ENCODE data around the gene ACSL6.

ACSL6 gene

DNA sequence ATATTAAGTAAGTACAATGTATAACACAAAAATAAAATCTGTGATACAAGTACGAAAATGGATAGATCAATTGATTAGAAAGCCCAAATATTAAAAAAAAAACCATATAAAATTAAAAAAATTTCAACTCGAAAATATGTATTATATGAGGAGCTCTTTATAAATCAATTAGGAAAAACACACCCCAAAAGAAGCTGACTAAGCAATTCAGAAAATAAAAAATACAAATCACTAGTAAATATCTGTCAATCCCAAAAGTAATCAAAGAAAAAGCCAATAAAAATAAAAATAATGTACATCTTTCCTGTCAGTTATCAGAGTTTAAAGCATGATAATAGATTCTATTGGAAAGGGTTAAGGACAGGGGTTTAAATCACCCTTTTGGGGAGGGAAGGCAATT lies 10.2 kb upstream of the ACSL6 start:
- TF ChIP-seq, protein P1, sequence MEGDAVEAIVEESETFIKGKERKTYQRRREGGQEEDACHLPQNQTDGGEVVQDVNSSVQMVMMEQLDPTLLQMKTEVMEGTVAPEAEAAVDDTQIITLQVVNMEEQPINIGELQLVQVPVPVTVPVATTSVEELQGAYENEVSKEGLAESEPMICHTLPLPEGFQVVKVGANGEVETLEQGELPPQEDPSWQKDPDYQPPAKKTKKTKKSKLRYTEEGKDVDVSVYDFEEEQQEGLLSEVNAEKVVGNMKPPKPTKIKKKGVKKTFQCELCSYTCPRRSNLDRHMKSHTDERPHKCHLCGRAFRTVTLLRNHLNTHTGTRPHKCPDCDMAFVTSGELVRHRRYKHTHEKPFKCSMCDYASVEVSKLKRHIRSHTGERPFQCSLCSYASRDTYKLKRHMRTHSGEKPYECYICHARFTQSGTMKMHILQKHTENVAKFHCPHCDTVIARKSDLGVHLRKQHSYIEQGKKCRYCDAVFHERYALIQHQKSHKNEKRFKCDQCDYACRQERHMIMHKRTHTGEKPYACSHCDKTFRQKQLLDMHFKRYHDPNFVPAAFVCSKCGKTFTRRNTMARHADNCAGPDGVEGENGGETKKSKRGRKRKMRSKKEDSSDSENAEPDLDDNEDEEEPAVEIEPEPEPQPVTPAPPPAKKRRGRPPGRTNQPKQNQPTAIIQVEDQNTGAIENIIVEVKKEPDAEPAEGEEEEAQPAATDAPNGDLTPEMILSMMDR (conservative IDR thresholded peaks at IDR 0.05; ENCODE audit: low read depth, low read length) = no peak
- H3K4me3 ChIP-seq (ENCODE audit: low read length) = no peak overlapping the region
- no peak for DNase-seq (ENCODE audit: low read depth)

DNA sequence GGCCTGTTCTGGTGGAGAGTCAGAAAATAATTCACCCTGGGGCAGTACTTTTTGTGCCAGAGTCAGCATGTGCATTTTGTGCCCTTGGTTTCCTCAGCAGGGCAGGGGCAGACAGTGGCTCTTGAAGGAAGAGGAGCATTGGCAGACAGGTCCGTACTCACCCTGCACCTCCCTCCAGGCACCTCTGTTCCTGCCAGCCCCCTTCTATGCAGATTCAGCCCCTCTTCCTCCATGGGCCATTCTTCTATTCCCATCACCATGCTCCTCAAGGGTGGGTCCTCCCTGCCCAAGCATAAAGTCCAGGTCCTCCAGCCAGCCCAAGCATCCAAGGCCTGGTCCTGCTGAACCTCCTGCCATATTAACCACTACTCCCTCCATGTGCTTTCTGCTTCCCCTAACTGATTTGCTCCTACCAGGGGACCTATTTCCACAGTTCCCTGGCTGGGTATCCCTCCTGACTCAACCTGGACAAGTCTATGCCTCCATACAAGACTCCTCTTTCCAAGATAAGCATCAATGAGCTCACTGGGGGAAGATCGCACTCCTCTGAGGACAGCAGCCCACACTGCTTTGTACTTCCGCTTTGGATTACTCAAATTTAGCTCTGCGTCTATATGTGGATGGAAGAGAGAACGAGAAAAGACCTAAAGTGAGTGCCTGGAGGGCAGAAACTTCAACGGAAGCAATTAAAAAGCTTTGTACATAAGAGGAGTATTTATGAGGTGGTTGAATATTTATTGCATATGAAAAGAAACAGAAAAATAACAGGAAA lies 9.3 kb upstream of the ACSL6 start:
- no peak for DNase-seq (ENCODE audit: low read depth)
- TF ChIP-seq, protein P1 (conservative IDR thresholded peaks at IDR 0.05; ENCODE audit: low read depth, low read length) = no peak
- no peak overlapping the region for H3K4me3 ChIP-seq (ENCODE audit: low read length)

DNA sequence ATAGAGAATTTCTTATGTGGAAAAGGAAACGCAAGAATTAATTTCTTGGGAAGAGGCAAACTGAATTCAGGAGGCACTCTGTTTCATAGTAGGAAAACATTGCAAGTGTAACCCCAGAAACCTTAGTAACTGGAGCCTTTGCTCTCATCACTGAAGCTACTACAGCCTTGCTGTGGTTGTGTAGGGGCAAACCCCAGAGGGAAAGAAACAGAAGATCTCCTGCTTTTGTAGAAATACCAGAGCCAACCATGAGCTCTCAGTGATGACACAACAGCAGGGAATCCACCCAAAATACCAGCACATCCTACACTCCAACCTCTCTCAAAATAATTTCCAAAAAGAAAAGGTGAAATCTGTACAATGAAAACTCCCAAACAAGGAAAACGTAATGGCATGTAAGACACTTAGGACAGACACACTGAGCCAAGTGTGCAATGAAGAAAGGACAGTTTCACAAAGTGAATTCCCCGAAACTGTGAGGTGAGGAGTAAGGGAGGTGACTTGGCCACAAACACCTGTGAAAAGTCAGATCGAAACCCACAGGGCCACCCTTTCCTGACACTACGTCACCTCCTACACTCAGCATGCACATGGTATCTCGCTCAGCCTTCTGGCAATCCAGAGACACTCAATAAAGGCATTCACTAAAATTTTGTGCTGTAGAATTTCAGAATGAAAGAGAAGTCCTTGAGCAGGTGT lies 8.5 kb upstream of the ACSL6 start:
- no peak for DNase-seq (ENCODE audit: low read depth)
- H3K4me3 ChIP-seq (ENCODE audit: low read length) = no peak overlapping the region
- TF ChIP-seq, protein P1 (conservative IDR thresholded peaks at IDR 0.05; ENCODE audit: low read depth, low read length) = no peak

DNA sequence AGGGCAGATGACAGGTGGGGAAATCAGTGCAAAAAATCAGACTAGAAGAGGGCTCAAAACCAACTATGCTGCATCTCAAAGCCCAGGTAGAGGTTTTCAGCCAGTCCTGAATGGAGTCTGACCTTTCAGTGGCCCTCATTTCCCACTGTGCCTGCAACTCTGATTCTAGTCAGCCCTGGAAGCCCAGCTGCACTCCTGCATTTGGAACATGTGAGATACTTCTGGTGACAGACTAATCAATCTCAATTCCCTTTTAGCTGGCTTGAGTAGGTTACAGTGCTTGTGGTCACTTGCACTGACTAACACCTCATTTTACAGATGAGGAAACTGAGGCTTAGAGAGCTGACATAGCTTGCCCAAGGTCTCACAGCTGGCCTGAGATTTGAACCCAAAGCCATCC lies 7.9 kb upstream of the ACSL6 start:
- no peak for DNase-seq (ENCODE audit: low read depth)
- H3K4me3 ChIP-seq (ENCODE audit: low read length) = no peak overlapping the region
- TF ChIP-seq, protein P1 (conservative IDR thresholded peaks at IDR 0.05; ENCODE audit: low read depth, low read length) = no peak

DNA sequence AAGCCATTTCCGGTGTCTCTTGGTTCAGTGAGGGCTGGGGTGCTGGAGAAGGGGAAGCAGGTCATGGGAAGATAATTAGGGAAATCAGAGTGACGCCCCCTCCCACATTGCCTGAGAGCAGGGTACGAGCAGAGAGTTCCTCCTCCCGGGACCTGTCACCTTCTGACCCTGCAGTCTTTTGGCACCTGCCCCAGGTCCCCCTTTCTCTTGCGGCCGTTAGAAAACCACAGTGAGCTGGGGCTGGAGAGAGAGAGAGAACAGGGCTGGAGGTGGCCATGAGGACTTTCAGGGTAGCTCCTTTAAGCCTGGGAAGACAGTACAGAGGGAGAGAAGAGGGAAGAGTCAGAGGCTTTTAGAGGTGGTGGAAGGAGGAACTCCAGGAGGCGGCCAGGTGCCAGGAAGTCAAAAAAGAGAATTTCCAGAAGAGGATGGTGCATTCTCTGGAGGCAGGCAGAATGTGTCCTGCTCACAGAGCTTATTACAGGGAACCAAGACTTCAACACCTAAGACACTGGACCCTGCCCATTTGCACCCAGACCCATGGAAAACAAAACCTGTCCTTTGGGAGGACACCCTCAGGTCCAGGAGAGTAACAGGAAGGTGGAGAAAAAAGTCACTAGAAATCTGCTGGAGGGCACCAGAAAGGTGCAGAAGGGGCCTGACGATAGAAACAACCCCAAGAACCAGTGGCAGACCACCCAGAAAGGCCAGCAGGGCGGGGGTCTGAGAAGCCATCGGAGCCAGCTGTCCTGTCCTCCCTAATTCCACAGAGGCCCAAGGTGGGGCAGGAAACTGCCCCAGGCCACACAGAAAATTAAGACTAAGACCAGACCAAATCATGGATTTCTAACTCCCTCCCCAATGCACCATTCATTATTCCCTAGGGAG lies 6.5 kb upstream of the ACSL6 start:
- DNase-seq (ENCODE audit: low read depth) = no peak
- no peak overlapping the region for H3K4me3 ChIP-seq (ENCODE audit: low read length)
- TF ChIP-seq, protein P1 (conservative IDR thresholded peaks at IDR 0.05; ENCODE audit: low read depth, low read length) = no peak

DNA sequence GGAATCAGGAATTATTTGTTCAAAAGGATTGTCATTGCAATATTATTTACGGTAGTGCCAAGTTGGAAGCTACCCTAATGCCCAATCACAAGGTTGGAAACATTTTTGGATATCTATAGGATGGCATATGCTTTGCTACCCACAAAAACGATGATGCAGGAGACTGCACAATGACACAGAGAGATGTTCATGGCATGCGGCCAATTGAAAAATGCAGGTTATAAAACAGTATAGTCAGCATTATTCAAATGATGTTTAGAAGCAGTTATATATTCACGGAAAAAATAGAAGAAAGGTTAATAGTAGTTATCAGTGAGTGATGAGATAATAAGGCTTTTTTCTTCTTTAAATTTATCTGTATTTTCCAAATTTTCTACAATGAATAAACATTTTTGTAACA lies 5.9 kb upstream of the ACSL6 start:
- TF ChIP-seq, protein P1 (conservative IDR thresholded peaks at IDR 0.05; ENCODE audit: low read depth, low read length) = no peak
- DNase-seq (ENCODE audit: low read depth) = no peak
- H3K4me3 ChIP-seq (ENCODE audit: low read length) = no peak overlapping the region

Measured in retinal pigment epithelial cell (primary cell).